B cell (primary cell): ENCODE measurements around the gene DVL1. TPM values are rescaled to one million over a fixed set of nuclear protein-coding genes. Genes with fewer than 3 reads are reported as not detected.

Experiments
- ATAC-seq: fragments of 200-7000 bp; cut with Tn5 transposase; one replicate; pipeline ENCODE4 v1.10.0; 2021; ENCODE audit warnings: low read depth, mild to moderate bottlenecking, moderate number of reproducible peaks, moderate library complexity
- CTCF ChIA-PET: fragments of 350-600 bp; sonication (Branson Sonifier 250); formaldehyde crosslinking; loops from one replicate; lab custom pipeline; 2021; ENCODE audit warnings: antibody characterized with exemption, inconsistent platforms; lab: Charles Lee
- POLR2A ChIA-PET: fragments of 350-600 bp; sonication (Branson Sonifier 250); formaldehyde crosslinking; loops from one replicate; lab custom pipeline; 2021; ENCODE audit warnings: antibody characterized with exemption; lab: Charles Lee
- DNase-seq: peaks from one replicate; pipeline ENCODE4 v3.0.0; 2013
- H2AFZ ChIP-seq: 2 replicates; pipeline ENCODE4 v1.6.1; 2012; ENCODE audit warnings: mild to moderate bottlenecking, low read depth, low read length; ENCODE audit not compliant: insufficient read depth, poor library complexity, severe bottlenecking
- H3K27ac ChIP-seq, 2 donors: 1 replicate in 1 of 2; 2 replicates in 1 of 2; pipeline ENCODE4 v1.5.1; 2012 to 2013; ENCODE audit warnings: low read length in 2 of 2, mild to moderate bottlenecking in 2 of 2, moderate library complexity in 1 of 2
- H3K27me3 ChIP-seq, 4 experiments: fragments of 200-600 bp in 1 of 4; sonication (generic) in 1 of 4; replicated peaks in 1 of 4; 1 replicate in 2 of 4; 2 replicates in 2 of 4; pipeline versions ENCODE4 v1.6.1 to v1.7.0; 2013 to 2016; ENCODE audit warnings: low read length in 3 of 4, mild to moderate bottlenecking in 2 of 4, mixed read lengths in 1 of 4, moderate library complexity in 1 of 4; ENCODE audit not compliant: insufficient read depth in 4 of 4, control insufficient read depth in 3 of 4; ENCODE audit errors: control extremely low read depth in 1 of 4
- H3K36me3 ChIP-seq, 2 experiments: replicated peaks in 1 of 2; 1 replicate in 1 of 2; 2 replicates in 1 of 2; pipeline versions ENCODE4 v1.6.1 to v1.7.1; 2013; ENCODE audit warnings: low read length in 1 of 2; ENCODE audit not compliant: insufficient read depth in 2 of 2, control insufficient read depth in 1 of 2; ENCODE audit errors: control extremely low read depth in 1 of 2, extremely low read depth in 1 of 2
- H3K4me1 ChIP-seq, 2 donors: fragments of 200-600 bp in 1 of 2; sonication (generic) in 1 of 2; 1 replicate in 1 of 2; 2 replicates in 1 of 2; pipeline versions ENCODE4 v1.5.1 to v1.6.1; 2013 to 2017; ENCODE audit warnings: low read length in 2 of 2; ENCODE audit not compliant: control insufficient read depth in 2 of 2, insufficient read depth in 2 of 2
- H3K4me2 ChIP-seq: replicated peaks from 2 replicates; pipeline ENCODE3; 2012; ENCODE audit warnings: mild to moderate bottlenecking, low read depth, low read length; ENCODE audit not compliant: poor library complexity, severe bottlenecking
- H3K4me3 ChIP-seq, 5 experiments: fragments of 200-600 bp in 1 of 5; sonication (generic) in 1 of 5; 1 replicate in 3 of 5; 2 replicates in 2 of 5; pipeline versions ENCODE4 v1.5.1 to v1.7.0; 2011 to 2016; ENCODE audit warnings: low read length in 4 of 5, mild to moderate bottlenecking in 4 of 5, low read depth in 2 of 5, control low read depth in 1 of 5, moderate library complexity in 1 of 5; ENCODE audit not compliant: insufficient read depth in 1 of 5; ENCODE audit errors: control extremely low read depth in 1 of 5, extremely low read depth in 1 of 5
- H3K79me2 ChIP-seq: fragments of 200-600 bp; sonication (generic); one replicate; pipeline ENCODE4 v1.6.0; 2016; ENCODE audit warnings: low read length; ENCODE audit not compliant: control insufficient read depth, insufficient read depth
- H3K9ac ChIP-seq: fragments of 200-600 bp; sonication (generic); 2 replicates; pipeline ENCODE4 v1.6.1; 2017; ENCODE audit warnings: mild to moderate bottlenecking, low read length, moderate library complexity
- H3K9me3 ChIP-seq, 3 donors: one replicate each; pipeline versions ENCODE4 v1.6.1 to v1.7.1; 2013; ENCODE audit warnings: low read length in 2 of 3; ENCODE audit not compliant: control insufficient read depth in 2 of 3, insufficient read depth in 1 of 3; ENCODE audit errors: control extremely low read depth in 1 of 3
- H4K20me1 ChIP-seq: 2 replicates; pipeline ENCODE4 v1.6.0; 2012; ENCODE audit warnings: mild to moderate bottlenecking, low read length; ENCODE audit not compliant: insufficient read depth, control insufficient read depth, poor library complexity, severe bottlenecking
- H3K27ac Mint-ChIP-seq: one replicate; pipeline ENCODE4 v1.8.0; 2021; ENCODE audit warnings: mixed read lengths
- H3K27me3 Mint-ChIP-seq: one replicate; pipeline ENCODE4 v1.8.0; 2021; ENCODE audit warnings: mixed read lengths
- H3K4me1 Mint-ChIP-seq: one replicate; pipeline ENCODE4 v1.8.0; 2021; ENCODE audit warnings: mixed read lengths
- H3K4me3 Mint-ChIP-seq: one replicate; pipeline ENCODE4 v1.8.0; 2021; ENCODE audit warnings: mixed read lengths
- H3K9me3 Mint-ChIP-seq: one replicate; pipeline ENCODE4 v1.8.0; 2022; ENCODE audit warnings: mixed read lengths; ENCODE audit not compliant: insufficient read depth
- CTCF ChIP-seq: fragments of 200-600 bp; IDR thresholded peaks from one replicate; pipeline ENCODE4 v1.8.0; 2022; ENCODE audit warnings: antibody characterized with exemption, mild to moderate bottlenecking
- EZH2 ChIP-seq: IDR thresholded peaks from 2 replicates; pipeline ENCODE4 v1.6.1; 2012; ENCODE audit warnings: borderline replicate concordance, low read depth, mild to moderate bottlenecking, moderate library complexity, low read length; ENCODE audit not compliant: insufficient read depth, poor library complexity, severe bottlenecking
- WGBS: methylation state at CpG from one replicate; pipeline ENCODE4 v1.1.5; 2013; ENCODE audit warnings: missing lambda C conversion rate; ENCODE audit not compliant: insufficient coverage; 5-methylcytosine and 5-hydroxymethylcytosine counted together
- intact Hi-C: fragments of 100-400 bp; cut with micrococcal nuclease; formaldehyde crosslinking; loops from one replicate; pipeline ENCODE4 v1.10.0; 2022
- polyA plus RNA-seq: library from polyadenylated mRNA; depleted of rRNA; stranded (reverse); fragments of >200 nt; gene quantifications from 2 replicates; pipeline ENCODE4 v1.2.3, GENCODE V29; 2012
- total RNA-seq, 2 donors: library from RNA; stranded (reverse); fragments of 120-200 nt in 1 of 2; gene quantifications; 1 replicate in 1 of 2; 2 replicates in 1 of 2; pipeline versions ENCODE4 v1.2.3 to v1.2.4, GENCODE V29; 2013 to 2022

Gene DVL1
- total and polyA plus RNA-seq, 2 donors (not counting 1 experiment from before 2014, with no cell fraction given) = 46.1 to 53.5 TPM

GRCh38 chr1:1356166-1356795 is 7.1 kb upstream of the DVL1 start:
- Histone ChIP-seq H3K4me3 (no peak overlapping the region), H3K79me2 (no peaks in the 10 kb centered on the region), H3K27ac (no peak overlapping the region), H3K36me3 (no peaks in the 10 kb centered on the region), H4K20me1 (peaks cover 6% of the 10 kb centered on the region), H3K4me2 (no peak overlapping the region), H3K9me3 (peaks cover 0 to 13% (median 0%) of the 10 kb centered on the region in 3 donors), H2AFZ (no peak overlapping the region), H3K9ac (no peak overlapping the region), H3K4me1 (peaks cover 39 to 41% of the 10 kb centered on the region in 2 donors), H3K27me3 (peaks cover 0 to 73% (median 22%) of the 10 kb centered on the region in 4 experiments)
- intact Hi-C loops = no loop called here
- ChIA-PET CTCF (no interaction called here), POLR2A (interaction anchor here (0.5 kb wide), 1 partner anchor 88 kb away, joined by 3 read pairs; no protein-coding TSS in a partner anchor)
- DNase-seq (no peak), ATAC-seq (no peak)
- H3K27ac Mint-ChIP-seq = no peak overlapping the region
- no peak overlapping the region for H3K4me3 Mint-ChIP-seq
- peaks cover 30% of the 10 kb centered on the region for H3K27me3 Mint-ChIP-seq
- peaks cover 23% of the 10 kb centered on the region for H3K4me1 Mint-ChIP-seq
- WGBS = 56% methylated on average over 6 of the region's 8 CpGs
- H3K9me3 Mint-ChIP-seq = no peaks in the 10 kb centered on the region
- TF ChIP-seq EZH2 = no peak
- no peak for TF ChIP-seq CTCF

GRCh38 chr1:1355416-1355815 is 6.2 kb upstream of the DVL1 start:
- intact Hi-C loops = no loop called here
- peaks cover 25% of the 10 kb centered on the region for H3K27me3 Mint-ChIP-seq
- ChIA-PET CTCF (no interaction called here), POLR2A (interaction anchor here (0.6 to 0.7 kb wide), 2 partner anchors 14 to 51 kb away, joined by 3 read pairs; no protein-coding TSS in a partner anchor)
- no peak overlapping the region for H3K9ac ChIP-seq
- 2% methylated on average over 43 of the region's 52 CpGs for WGBS
- H3K79me2 ChIP-seq = no peaks in the 10 kb centered on the region
- no peak overlapping the region for H3K4me3 ChIP-seq
- no peaks in the 10 kb centered on the region for H3K9me3 Mint-ChIP-seq
- TF ChIP-seq CTCF (no peak), EZH2 (no peak)
- no peak overlapping the region for H3K27ac ChIP-seq
- peaks cover 39 to 42% of the 10 kb centered on the region in 2 donors for H3K4me1 ChIP-seq
- peaks cover 0 to 70% (median 19%) of the 10 kb centered on the region in 4 experiments for H3K27me3 ChIP-seq
- no peaks in the 10 kb centered on the region for H3K36me3 ChIP-seq
- DNase-seq (no peak), ATAC-seq (no peak)
- H4K20me1 ChIP-seq = peaks cover 6% of the 10 kb centered on the region
- H3K4me2 ChIP-seq = peak overlapping the region; percentile 55
- no peak overlapping the region for H3K4me3 Mint-ChIP-seq
- H2AFZ ChIP-seq = no peak overlapping the region
- H3K4me1 Mint-ChIP-seq = peaks cover 23% of the 10 kb centered on the region
- H3K27ac Mint-ChIP-seq = no peak overlapping the region
- peaks cover 0 to 13% (median 0%) of the 10 kb centered on the region in 3 donors for H3K9me3 ChIP-seq
